NCI-H748 (cell line): ENCODE results near the gene TMTC2.
"Not testable (repeated sequence)": the region's sequence is repeated elsewhere in the genome, so short reads cannot be mapped to it uniquely, and the experiment has no call there.

Source experiments
- DNase-seq: peaks from one replicate; lab custom pipeline; 2025; ENCODE audit not compliant: unreplicated experiment; lab: John Stamatoyannopoulos, UW

The TMTC2 gene

DNA sequence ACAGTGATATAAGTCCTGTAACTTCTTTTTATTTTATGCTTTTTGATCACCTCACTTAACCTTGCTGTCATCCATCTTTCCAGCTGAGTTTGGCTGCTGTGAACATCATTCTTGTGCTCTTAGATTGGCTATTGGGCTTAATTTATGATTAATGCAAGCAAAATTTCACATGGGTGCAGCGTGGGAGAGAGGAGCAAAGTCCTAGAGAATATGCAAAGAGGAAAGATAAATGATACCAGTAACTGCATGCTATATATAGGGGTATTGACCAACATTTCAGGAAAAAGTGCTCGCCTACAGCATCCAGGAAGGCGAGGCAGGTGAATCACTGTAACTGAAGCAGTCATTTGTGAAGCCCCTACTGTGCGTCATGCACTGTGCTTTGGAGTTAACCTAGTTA, 153.1 kb downstream of the TMTC2 start:
- no peak for DNase-seq

DNA sequence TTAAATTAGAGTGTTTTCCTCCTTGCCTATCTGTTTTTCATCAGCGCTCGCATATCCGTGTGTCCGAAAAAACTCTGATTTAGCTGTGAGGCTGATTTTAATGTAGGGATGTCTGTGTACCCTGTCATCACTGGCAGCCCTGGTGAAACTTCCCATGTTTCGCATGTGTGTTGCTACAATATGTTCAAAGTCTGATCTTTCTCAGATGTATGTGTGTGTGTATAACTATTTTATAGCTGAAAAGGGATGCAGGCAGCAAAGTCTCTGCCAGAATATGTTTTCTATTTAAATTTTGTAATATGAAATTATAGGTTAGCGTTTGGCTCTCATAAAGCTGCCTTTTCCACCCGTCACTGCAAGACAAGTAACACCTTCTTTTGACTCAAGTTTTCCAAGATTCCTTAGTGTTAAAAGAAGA, 154.8 kb downstream of the TMTC2 start:
- no peak for DNase-seq

DNA sequence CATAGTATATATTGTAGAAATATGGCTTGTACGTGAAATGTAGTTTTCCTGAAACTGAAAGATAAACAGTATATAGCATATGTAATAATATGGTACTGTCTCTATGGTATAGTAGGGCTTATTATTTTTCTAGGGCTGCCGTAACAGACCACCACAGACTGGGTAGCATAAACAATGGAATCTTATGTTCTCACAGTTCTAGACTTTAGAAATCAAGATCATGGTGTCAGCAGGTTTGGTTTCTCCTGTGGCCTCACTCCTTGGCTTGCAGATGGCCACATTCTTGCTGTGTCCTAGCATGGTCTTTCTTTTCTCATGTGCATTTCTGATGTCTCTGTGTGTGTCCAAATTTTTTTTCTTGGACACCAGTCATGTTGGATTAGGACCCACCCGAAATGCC, 155.8 kb downstream of the TMTC2 start:
- no peak for DNase-seq

GRCh38 chr12:82845076-82845475, 158.4 kb downstream of the TMTC2 start:
- not testable (repeated sequence) for DNase-seq

DNA sequence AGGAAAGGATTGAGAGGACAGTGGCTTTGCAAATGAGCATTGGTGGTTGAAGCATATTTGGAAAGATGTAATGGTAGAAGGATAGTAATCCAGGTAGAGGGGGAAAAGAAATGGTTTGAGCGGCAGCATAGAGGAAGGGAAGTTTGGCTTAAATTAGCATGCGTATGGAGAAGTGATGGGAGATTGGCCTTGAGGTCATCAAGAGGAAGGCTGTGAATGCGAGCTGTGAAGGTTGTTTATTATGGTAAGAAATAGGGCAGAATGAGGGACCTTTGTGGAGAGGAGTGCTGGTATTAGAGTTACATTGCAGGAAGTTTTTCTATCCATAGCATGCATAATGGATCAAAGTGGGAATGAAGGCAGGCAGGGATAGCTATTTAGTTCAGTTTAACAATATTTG, 162.1 kb downstream of the TMTC2 start:
- DNase-seq, result no peak

DNA sequence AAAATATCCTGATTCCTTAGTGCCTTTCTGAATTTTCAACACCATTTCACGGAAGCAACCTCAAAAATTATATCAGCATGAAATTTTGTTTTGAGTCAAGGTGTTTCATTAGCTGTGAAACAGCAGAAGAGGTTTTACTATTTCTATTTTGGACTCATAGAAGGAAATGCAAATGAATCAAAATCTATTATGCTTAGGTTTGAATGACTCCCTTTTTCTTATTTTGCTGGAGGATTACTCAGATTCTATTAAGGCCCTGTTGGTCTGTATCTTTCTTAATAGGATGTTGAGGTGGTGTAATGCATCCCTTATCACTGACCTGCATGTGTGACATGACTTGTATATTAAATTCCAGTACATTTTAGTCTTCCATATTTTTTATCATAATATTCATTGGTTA, 165.8 kb downstream of the TMTC2 start:
- DNase-seq, result no peak

DNA sequence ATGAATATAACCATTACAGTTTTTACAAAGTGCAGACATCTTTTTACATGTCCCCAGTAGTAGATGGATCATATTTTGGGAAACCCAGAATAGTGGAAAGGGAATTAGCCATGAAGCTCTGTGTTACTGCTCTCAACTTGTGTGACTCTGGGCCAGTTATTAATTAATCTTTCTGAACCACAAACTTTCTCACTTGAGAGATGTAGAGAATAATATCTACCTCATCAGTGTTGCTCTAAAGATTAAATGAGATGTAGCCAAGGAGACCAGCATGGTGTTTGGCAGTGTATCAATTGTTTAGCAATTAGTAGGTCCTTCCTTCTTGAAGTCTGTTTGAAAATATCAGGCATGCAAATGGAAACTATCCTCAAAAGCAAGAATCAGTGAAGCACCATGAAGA, 169.2 kb downstream of the TMTC2 start:
- no peak for DNase-seq

DNA sequence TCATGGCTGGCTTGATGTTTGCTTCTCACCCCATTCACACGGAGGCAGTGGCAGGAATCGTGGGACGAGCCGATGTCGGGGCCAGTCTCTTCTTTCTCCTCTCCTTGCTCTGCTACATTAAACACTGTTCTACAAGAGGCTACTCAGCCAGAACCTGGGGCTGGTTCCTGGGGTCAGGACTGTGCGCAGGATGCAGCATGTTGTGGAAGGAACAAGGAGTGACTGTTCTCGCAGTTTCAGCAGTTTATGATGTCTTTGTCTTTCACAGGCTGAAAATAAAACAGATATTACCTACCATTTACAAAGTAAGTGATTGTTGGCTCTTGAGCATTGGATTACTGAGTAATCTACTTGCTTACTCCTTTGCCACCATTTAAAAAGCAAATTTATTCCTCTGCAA, 170.6 kb downstream of the TMTC2 start:
- DNase-seq, result no peak

GRCh38 chr12:82857911-82858533, 171.3 kb downstream of the TMTC2 start:
- DNase-seq, result no peak

- no peak for DNase-seq
Observed at GRCh38 chr12:82858534-82858917, 171.8 kb downstream of the TMTC2 start.

DNA sequence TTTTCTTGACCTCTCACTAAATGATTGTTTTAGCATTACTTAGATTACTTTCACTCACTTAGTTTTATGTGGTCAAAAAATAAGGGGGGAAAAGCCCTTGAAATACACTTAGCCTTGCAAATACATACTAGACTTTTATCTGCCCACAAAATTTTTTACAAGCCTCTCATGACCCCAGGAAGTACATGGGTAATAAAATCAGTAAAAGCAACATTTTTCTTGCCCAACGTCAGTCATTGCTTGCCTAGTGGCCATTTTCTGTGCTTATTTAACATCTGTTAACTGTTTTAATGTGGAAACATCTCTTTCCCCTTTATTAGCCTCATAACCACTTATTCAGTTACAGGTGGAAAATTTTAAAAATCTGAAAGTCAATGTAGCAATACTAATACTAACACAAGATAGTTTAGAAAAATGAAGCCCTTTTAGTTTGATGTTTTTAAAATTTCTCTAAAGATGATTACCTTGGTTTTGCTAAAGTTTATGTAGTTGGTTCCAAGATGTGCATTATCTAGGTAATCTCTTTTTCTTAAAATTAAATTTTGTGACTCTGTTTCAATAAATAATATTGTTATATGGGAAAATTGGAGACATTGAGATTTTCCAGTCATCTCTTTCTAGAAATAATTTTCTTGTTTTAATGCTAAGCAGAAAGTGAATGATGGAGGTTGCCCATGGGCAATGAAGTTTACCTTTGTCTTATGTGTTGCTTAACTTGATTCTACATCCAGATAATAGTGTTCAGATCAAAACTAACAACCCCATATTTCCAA, 175.5 kb downstream of the TMTC2 start:
- DNase-seq, result no peak

GRCh38 chr12:82862876-82863649, 176.4 kb downstream of the TMTC2 start:
- DNase-seq, result no peak

DNA sequence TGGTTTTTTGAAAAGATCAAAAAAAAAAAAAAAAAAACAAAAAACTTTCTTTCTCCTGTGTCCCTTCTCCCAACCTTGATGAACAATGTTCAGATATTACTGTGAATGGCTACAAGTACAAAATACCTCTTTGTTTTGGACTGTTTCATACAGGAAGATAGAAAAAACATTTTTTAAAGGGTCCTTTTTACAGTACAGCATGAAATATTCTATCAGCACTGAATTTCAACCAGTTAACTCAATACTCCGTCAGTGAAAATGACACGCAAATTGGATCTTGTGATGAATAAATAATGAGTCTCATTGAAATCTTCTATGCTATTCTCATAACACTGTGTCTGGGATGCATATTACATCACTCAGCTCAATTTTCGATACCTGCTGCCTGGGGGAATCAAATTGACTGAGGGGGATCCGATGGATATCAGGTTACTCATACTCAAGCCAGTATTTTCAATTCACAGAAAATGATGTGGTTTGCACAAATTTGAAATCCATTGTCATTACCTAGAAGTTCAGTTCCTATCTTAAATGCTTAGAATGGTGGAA, 179.6 kb downstream of the TMTC2 start:
- DNase-seq, result no peak

GRCh38 chr12:82866946-82867345, 180.2 kb downstream of the TMTC2 start:
- DNase-seq, result no peak

- DNase-seq, result no peak
Observed at GRCh38 chr12:82867762-82868500, 181.2 kb downstream of the TMTC2 start.

DNA sequence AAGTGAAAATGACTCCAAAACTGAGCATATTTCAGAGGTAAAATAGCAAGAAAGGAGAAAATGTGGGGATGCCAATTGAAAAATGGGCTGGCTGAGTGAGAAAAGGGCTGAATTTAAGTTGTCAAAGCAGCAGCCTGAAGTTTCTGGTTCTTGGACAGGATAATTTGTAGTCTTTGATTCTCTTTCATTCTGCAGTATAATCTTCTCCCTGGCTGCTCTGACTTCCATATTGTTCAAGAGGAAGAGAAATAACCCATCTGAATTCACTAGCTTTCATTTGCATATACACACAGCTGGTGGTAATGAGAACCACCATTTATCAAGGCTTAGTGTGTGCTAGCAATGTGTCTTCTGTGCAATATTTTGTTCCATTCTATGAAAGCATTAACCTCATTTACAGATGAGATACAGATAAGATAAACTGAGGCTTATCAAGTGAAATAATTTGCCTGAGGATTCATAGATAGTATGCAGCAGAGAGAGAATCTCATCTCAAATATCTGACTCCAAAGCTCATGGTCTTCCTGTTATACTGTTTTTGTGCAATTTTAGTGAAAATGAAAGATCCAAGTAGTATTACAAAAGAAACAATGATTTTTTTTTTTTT, 184.2 kb downstream of the TMTC2 start:
- no peak for DNase-seq

DNA sequence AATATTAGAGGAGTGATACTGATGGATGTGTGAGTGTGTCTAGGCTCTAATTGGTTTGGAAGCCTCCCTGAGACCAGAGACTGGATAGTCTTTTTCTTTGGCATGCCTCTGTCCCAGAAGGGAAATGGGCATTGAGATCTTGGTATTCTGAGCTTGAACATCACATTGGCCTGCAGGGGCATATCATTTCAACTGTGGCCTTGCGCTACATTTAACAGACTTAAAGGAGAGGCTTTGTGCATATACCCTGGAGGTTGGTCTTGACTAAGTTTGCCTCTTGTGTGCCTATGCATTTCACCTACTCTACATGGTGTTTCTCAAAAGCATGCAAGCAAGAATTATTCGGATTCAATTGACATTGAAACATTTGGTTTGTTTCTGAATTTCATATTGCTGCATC, 185.4 kb downstream of the TMTC2 start:
- no peak for DNase-seq

DNA sequence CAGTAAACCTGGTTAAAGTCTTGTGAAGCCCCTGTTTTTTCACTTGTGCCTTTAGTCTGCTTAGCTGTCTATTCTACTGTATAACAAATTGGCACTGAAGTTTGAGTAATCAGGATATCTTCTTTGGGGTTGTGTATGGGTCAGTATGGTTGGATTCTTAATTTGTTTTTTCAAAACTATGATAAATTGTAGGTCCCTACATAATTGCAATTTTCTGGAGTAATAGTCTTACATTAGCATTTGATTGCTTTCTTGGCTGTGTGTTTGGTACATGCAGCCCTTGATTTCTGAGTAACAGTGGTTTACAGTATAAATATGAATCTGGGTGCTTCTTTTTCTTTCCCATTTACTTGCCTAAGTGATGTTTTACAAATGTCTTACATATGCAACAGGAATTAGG, 186.6 kb downstream of the TMTC2 start:
- no peak for DNase-seq

DNA sequence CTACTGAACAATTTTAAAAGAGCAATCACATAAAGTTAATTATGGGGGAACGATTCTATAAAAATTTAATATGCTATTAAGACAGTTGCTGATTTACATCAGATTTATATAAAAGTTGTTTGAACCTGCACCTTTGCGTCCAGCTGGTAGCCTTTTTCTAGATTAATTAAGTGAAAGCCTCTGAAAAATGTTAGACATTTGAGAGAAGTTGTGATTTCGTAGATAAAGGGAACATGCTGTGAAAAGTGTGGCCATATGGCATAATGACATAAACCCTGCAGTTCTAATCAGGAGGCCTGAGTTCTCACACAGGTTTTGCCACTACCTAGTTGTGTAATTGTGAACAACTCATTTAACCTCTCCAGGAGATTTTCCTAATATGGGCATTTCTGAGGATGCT, 187.2 kb downstream of the TMTC2 start:
- DNase-seq, result no peak

DNA sequence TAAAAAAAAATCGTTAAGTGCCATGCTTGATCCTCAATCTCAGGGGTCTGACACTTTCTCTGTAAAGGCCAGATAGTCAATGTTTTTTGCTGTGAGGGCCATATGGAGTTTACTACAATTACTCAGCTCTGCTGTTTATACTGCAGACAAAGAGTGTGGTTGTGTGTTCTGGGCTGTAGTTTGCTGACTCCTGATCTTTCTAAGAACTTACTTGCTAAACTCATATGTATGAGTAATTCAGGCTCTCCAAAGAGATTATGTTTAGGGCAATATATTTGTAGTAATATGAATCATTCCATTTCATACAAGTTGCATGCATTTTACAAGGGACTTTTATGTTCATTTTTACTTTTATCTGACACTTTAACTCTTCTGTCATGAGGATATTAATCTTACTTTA, 188.2 kb downstream of the TMTC2 start:
- DNase-seq, result no peak

- no peak for DNase-seq
Observed at GRCh38 chr12:82876075-82876474, 189.4 kb downstream of the TMTC2 start.
